GM10266 (cell line): Measurements from ENCODE around the gene B4GALT6.

Experiments
- DNase-seq: peaks from one replicate; pipeline ENCODE4 v3.0.0; 2012; ENCODE audit errors: extremely low spot score
- TF ChIP-seq, protein P1 (sequence below): IDR thresholded peaks from 2 replicates; pipeline ENCODE4 v1.5.1; 2012; ENCODE audit warnings: mild to moderate bottlenecking, low read depth; ENCODE audit not compliant: control insufficient read depth, insufficient read depth; ENCODE audit errors: missing control alignments

The B4GALT6 gene

GRCh38 chr18:31585991-31586390 lies 98.4 kb downstream of the B4GALT6 start:
- no peak for DNase-seq
- TF ChIP-seq, protein P1, sequence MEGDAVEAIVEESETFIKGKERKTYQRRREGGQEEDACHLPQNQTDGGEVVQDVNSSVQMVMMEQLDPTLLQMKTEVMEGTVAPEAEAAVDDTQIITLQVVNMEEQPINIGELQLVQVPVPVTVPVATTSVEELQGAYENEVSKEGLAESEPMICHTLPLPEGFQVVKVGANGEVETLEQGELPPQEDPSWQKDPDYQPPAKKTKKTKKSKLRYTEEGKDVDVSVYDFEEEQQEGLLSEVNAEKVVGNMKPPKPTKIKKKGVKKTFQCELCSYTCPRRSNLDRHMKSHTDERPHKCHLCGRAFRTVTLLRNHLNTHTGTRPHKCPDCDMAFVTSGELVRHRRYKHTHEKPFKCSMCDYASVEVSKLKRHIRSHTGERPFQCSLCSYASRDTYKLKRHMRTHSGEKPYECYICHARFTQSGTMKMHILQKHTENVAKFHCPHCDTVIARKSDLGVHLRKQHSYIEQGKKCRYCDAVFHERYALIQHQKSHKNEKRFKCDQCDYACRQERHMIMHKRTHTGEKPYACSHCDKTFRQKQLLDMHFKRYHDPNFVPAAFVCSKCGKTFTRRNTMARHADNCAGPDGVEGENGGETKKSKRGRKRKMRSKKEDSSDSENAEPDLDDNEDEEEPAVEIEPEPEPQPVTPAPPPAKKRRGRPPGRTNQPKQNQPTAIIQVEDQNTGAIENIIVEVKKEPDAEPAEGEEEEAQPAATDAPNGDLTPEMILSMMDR, result no peak

DNA sequence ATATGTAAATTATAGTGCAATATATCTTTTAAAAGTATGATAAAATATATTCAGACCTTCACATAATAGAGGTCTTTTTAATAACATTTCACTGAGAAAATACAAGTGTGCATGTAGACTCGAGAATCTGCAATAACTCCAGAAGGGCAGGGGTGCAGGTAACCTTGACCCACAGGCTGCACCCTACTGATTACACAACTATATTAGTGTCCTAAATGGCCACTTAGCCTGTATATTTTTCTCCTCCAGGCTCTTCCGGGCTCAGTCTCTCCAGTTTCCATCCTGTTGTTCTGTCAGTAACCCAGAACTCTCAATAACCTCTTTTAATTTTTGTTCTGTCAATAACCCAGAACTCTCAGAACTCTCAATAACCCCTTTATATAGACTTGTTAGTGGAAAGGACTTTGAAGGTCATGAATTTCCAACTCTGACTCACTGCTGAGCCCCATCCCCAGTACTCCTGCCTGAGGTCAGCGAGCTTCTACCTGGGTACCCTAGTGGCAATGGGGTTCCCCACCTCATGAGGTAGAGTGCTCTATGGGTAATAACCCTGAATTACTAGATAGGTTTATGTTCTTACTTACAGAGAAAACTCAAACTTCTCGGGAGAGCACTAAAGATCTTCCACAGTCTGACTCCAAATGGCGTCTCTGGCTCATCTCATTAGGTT lies 101.1 kb downstream of the B4GALT6 start:
- TF ChIP-seq, protein P1, result no peak
- DNase-seq, result no peak

GRCh38 chr18:31581498-31582197 lies 102.7 kb downstream of the B4GALT6 start:
- DNase-seq, result no peak
- TF ChIP-seq, protein P1, result no peak

GRCh38 chr18:31579375-31579774 lies 105.0 kb downstream of the B4GALT6 start:
- DNase-seq, result no peak
- TF ChIP-seq, protein P1, result no peak

- TF ChIP-seq, protein P1, result no peak
- DNase-seq, result no peak
Measured at GRCh38 chr18:31578126-31578525, 106.3 kb downstream of the B4GALT6 start.

GRCh38 chr18:31577195-31577594 lies 107.2 kb downstream of the B4GALT6 start:
- DNase-seq, result no peak
- TF ChIP-seq, protein P1, result no peak

- TF ChIP-seq, protein P1, result no peak
- DNase-seq, result no peak
Measured at GRCh38 chr18:31576670-31577069, 107.7 kb downstream of the B4GALT6 start.
